Activated naive CD4-positive, alpha-beta T cell treated with anti-CD3 and anti-CD28 coated beads, Interleukin-2, amount 10 ng/mL, durations not matched to agents 7 days and 5 days (primary cell): Measurements from ENCODE around the gene SMCHD1.
"Not testable (repeated sequence)": the region's sequence is repeated elsewhere in the genome, so short reads cannot be mapped to it uniquely, and the experiment has no call there.

Experiments used
- CTCF ChIA-PET: fragments of 350-600 bp; sonication (Branson Sonifier 250); formaldehyde crosslinking; loops from one replicate; lab custom pipeline; 2021; ENCODE audit warnings: antibody characterized with exemption; lab: Charles Lee
- DNase-seq: peaks from one replicate; pipeline ENCODE4 v3.0.0-alpha.2; 2020
- H3K27ac Mint-ChIP-seq: one replicate; pipeline ENCODE4 v1.8.0; 2021; ENCODE audit warnings: mild to moderate bottlenecking, moderate library complexity, mixed read lengths
- H3K27me3 Mint-ChIP-seq: one replicate; pipeline ENCODE4 v1.8.0; 2021; ENCODE audit warnings: mild to moderate bottlenecking, mixed read lengths
- H3K36me3 Mint-ChIP-seq: one replicate; pipeline ENCODE4 v1.8.0; 2021; ENCODE audit warnings: mixed read lengths
- H3K4me1 Mint-ChIP-seq: one replicate; pipeline ENCODE4 v1.8.0; 2021; ENCODE audit warnings: mixed read lengths
- H3K4me3 Mint-ChIP-seq: one replicate; pipeline ENCODE4 v1.8.0; 2021; ENCODE audit warnings: mild to moderate bottlenecking, moderate library complexity, mixed read lengths
- H3K9me3 Mint-ChIP-seq: one replicate; pipeline ENCODE4 v1.8.0; 2021; ENCODE audit warnings: mixed read lengths

Gene SMCHD1

DNA sequence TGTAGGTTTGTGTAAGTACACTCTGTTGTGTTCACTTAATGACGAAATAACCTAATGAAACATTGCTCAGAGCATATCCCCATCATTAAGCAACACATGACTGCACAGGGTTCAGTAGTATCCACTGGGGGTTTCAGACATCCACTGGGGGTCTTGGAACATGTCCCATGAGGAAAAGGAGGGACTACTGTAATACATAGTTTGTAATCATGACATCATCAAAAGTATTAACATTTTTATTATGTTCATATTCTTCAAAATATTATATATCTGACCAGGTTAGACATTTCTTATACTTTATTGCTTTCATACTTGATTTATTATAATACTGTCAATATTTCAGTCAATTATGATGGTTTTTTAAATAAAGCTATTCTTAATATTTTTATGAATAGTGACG is 136.9 kb downstream of the SMCHD1 start:
- Mint-ChIP-seq H3K4me1 (no peaks in the 10 kb centered on the region), H3K36me3 (peaks cover 55% of the 10 kb centered on the region), H3K27me3 (no peaks in the 10 kb centered on the region), H3K9me3 (no peaks in the 10 kb centered on the region), H3K4me3 (no peak overlapping the region), H3K27ac (no peak overlapping the region)
- DNase-seq, result no peak
- CTCF ChIA-PET, result no interaction called here

DNA sequence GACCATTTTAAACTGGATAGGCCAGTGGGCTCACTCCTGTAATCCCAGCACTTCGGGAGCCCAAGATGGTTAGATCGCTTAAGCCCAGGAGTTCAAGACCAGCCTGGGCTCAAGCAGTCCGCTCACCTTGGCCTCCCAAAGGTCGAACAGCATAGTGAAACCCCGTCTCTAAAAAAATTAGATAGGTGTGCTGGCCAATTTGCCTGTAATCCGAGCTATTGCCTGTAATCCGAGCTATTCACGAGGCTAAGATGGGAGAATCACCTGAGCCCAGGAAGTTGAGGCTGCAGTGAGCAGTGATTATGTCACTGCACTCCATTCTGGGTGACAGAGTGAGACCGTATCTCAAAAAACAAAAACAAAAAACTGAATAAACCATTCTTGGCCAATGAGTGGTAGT is 138.6 kb downstream of the SMCHD1 start:
- Mint-ChIP-seq H3K9me3 (no peaks in the 10 kb centered on the region), H3K27ac (no peak overlapping the region), H3K27me3 (no peaks in the 10 kb centered on the region), H3K4me3 (no peak overlapping the region), H3K36me3 (peaks cover 62% of the 10 kb centered on the region), H3K4me1 (no peaks in the 10 kb centered on the region)
- no peak for DNase-seq
- CTCF ChIA-PET, result no interaction called here

GRCh38 chr18:2797951-2798350 is 142.4 kb downstream of the SMCHD1 start:
- DNase-seq, result no peak
- no peaks in the 10 kb centered on the region for H3K4me1 Mint-ChIP-seq
- H3K27me3 Mint-ChIP-seq, result no peaks in the 10 kb centered on the region
- H3K9me3 Mint-ChIP-seq, result no peaks in the 10 kb centered on the region
- H3K4me3 Mint-ChIP-seq, result no peak overlapping the region
- CTCF ChIA-PET, result no interaction called here
- peaks cover 60% of the 10 kb centered on the region for H3K36me3 Mint-ChIP-seq
- H3K27ac Mint-ChIP-seq, result no peak overlapping the region

DNA sequence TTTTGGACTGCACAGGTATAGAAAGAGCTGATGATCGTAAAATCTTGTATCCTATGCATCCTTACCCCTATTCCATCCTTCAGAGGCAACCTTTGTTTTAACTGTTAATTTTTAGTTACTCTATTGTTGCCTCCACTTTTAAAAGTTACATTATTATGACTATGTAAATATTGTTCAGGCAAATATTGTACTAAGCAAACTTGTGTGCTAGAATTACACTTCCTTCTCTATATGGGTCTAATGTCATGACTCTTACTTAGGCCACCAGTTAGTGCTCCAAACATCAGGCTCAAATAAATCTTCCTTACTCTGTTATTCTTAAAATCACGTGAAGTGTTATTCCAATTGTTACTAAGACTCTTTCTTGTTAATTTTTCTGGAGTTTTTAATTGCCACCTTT is 143.8 kb downstream of the SMCHD1 start:
- Mint-ChIP-seq H3K4me1 (no peaks in the 10 kb centered on the region), H3K27me3 (no peaks in the 10 kb centered on the region), H3K36me3 (peaks cover 59% of the 10 kb centered on the region), H3K4me3 (no peak overlapping the region), H3K27ac (no peak overlapping the region), H3K9me3 (no peaks in the 10 kb centered on the region)
- no peak for DNase-seq
- CTCF ChIA-PET, result no interaction called here

GRCh38 chr18:2805970-2806943 is 150.7 kb downstream of the SMCHD1 start:
- no peak for DNase-seq
- H3K4me3 Mint-ChIP-seq, result no peak overlapping the region
- no peak overlapping the region for H3K27ac Mint-ChIP-seq
- no peaks in the 10 kb centered on the region for H3K4me1 Mint-ChIP-seq
- CTCF ChIA-PET, result no interaction called here
- peaks cover 29% of the 10 kb centered on the region for H3K36me3 Mint-ChIP-seq
- no peaks in the 10 kb centered on the region for H3K27me3 Mint-ChIP-seq
- H3K9me3 Mint-ChIP-seq, result peaks cover 9% of the 10 kb centered on the region

- Mint-ChIP-seq H3K9me3 (peaks cover 13% of the 10 kb centered on the region), H3K36me3 (peaks cover 22% of the 10 kb centered on the region)
- DNase-seq, H3K27ac Mint-ChIP-seq, H3K4me3 Mint-ChIP-seq, CTCF ChIA-PET, H3K4me1 Mint-ChIP-seq, H3K27me3 Mint-ChIP-seq: not testable (repeated sequence)
Observed at GRCh38 chr18:2808640-2809039, 153.1 kb downstream of the SMCHD1 start.

- Mint-ChIP-seq H3K36me3 (peaks cover 20% of the 10 kb centered on the region), H3K9me3 (peaks cover 17% of the 10 kb centered on the region)
- H3K4me3 Mint-ChIP-seq, H3K27me3 Mint-ChIP-seq, CTCF ChIA-PET, H3K27ac Mint-ChIP-seq, DNase-seq, H3K4me1 Mint-ChIP-seq: not testable (repeated sequence)
Observed at GRCh38 chr18:2809666-2810183, 154.2 kb downstream of the SMCHD1 start.

DNA sequence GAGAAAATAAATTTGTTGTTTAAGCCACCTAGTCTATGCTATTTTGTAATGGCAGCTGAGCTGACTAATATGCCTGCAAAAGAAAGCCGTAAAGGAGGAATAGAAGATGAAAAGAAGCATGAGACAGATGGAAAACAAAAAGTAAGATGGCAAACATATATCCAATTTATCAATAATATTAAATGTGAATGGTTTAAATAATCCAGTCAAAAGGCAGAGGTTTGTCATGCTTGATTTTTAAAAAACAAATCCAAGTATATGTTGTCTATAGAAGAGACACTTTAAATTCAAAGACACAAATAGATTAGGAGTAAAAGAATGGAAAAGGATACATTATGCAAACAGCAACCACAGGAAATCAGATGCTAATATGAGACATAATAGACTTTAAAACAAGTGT is 155.9 kb downstream of the SMCHD1 start:
- Mint-ChIP-seq H3K27me3 (peaks cover under 1% of the 10 kb centered on the region), H3K27ac (no peak overlapping the region), H3K4me3 (no peak overlapping the region), H3K4me1 (no peaks in the 10 kb centered on the region), H3K36me3 (peaks cover 10% of the 10 kb centered on the region), H3K9me3 (peaks cover 23% of the 10 kb centered on the region)
- CTCF ChIA-PET, result no interaction called here
- DNase-seq, result no peak

GRCh38 chr18:2814928-2815327 is 159.4 kb downstream of the SMCHD1 start:
- no peaks in the 10 kb centered on the region for H3K36me3 Mint-ChIP-seq
- peaks cover 14% of the 10 kb centered on the region for H3K27me3 Mint-ChIP-seq
- peaks cover 19% of the 10 kb centered on the region for H3K9me3 Mint-ChIP-seq
- CTCF ChIA-PET, result no interaction called here
- H3K4me1 Mint-ChIP-seq, result no peaks in the 10 kb centered on the region
- no peak overlapping the region for H3K27ac Mint-ChIP-seq
- no peak overlapping the region for H3K4me3 Mint-ChIP-seq
- no peak for DNase-seq

GRCh38 chr18:2818281-2818680 is 162.8 kb downstream of the SMCHD1 start:
- CTCF ChIA-PET, result interaction anchor here (0.7 kb wide), 1 partner anchor 245 kb away, joined by 3 read pairs; no protein-coding TSS in a partner anchor
- peaks cover 13% of the 10 kb centered on the region for H3K9me3 Mint-ChIP-seq
- H3K27ac Mint-ChIP-seq, result no peak overlapping the region
- peaks cover 32% of the 10 kb centered on the region for H3K27me3 Mint-ChIP-seq
- H3K36me3 Mint-ChIP-seq, result no peaks in the 10 kb centered on the region
- H3K4me1 Mint-ChIP-seq, result no peaks in the 10 kb centered on the region
- DNase-seq, result no peak
- no peak overlapping the region for H3K4me3 Mint-ChIP-seq

GRCh38 chr18:2821695-2822094 is 166.2 kb downstream of the SMCHD1 start:
- peaks cover 3% of the 10 kb centered on the region for H3K9me3 Mint-ChIP-seq
- no peak overlapping the region for H3K27ac Mint-ChIP-seq
- peaks cover 39% of the 10 kb centered on the region for H3K27me3 Mint-ChIP-seq
- CTCF ChIA-PET, result no interaction called here
- no peak overlapping the region for H3K4me3 Mint-ChIP-seq
- no peak for DNase-seq
- no peaks in the 10 kb centered on the region for H3K36me3 Mint-ChIP-seq
- H3K4me1 Mint-ChIP-seq, result no peaks in the 10 kb centered on the region

- CTCF ChIA-PET, result interaction anchor here (0.7 kb wide), 2 partner anchors 20 to 21 kb away, joined by 3 to 5 read pairs; no protein-coding TSS in a partner anchor
- H3K9me3 Mint-ChIP-seq, result peaks cover 3% of the 10 kb centered on the region
- no peak overlapping the region for H3K4me3 Mint-ChIP-seq
- no peak for DNase-seq
- H3K27ac Mint-ChIP-seq, result no peak overlapping the region
- H3K4me1 Mint-ChIP-seq, result no peaks in the 10 kb centered on the region
- H3K27me3 Mint-ChIP-seq, result peaks cover 40% of the 10 kb centered on the region
- H3K36me3 Mint-ChIP-seq, result no peaks in the 10 kb centered on the region
Observed at GRCh38 chr18:2822213-2822921, 166.8 kb downstream of the SMCHD1 start.

- peaks cover 33% of the 10 kb centered on the region for H3K27me3 Mint-ChIP-seq
- no peak for DNase-seq
- CTCF ChIA-PET, result no interaction called here
- H3K27ac Mint-ChIP-seq, result no peak overlapping the region
- H3K4me3 Mint-ChIP-seq, result no peak overlapping the region
- peaks cover 3% of the 10 kb centered on the region for H3K9me3 Mint-ChIP-seq
- H3K4me1 Mint-ChIP-seq, result no peaks in the 10 kb centered on the region
- H3K36me3 Mint-ChIP-seq, result no peaks in the 10 kb centered on the region
Observed at GRCh38 chr18:2823202-2823601, 167.7 kb downstream of the SMCHD1 start.

GRCh38 chr18:2823966-2824365 is 168.4 kb downstream of the SMCHD1 start:
- Mint-ChIP-seq H3K9me3 (no peaks in the 10 kb centered on the region), H3K27me3 (peaks cover 30% of the 10 kb centered on the region), H3K4me3 (no peak overlapping the region), H3K36me3 (no peaks in the 10 kb centered on the region), H3K27ac (no peak overlapping the region), H3K4me1 (no peaks in the 10 kb centered on the region)
- DNase-seq, result no peak
- CTCF ChIA-PET, result no interaction called here
